ENCODE measurements around the gene DNAJB4. TPM values are rescaled to one million over a fixed set of nuclear protein-coding genes. Genes with fewer than 3 reads are reported as not detected.

DNAJB4 gene
- total and polyA plus RNA-seq, 2 donors (not counting 1 experiment from before 2014, with no cell fraction given) = 3.6 to 17.0 TPM

DNA sequence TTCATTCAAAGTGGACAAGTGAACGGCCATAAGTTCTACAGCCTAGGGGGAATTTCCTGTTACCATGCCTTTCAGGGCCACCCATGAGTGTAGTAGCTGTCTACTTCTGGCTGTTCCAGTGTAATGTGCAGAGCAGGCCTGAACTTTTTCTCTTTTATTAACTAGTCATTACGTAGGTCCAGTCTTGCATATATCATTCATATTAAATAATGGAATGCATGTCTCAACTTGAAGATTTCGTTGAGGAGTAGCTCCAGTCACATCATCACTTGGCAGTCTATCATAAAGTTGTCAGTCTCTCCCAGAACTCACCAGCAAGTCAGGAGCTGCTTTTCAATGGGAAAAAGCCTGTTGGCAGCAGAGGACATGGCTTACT lies 29.0 kb downstream of the DNAJB4 start:
- intact Hi-C loops (cut with micrococcal nuclease) = no loop called here
- ChIA-PET CTCF (no interaction called here), POLR2A (no interaction called here)
- no peak overlapping the region for H3K27ac ChIP-seq (ENCODE audit: low read length in 2 of 2)
- no peaks in the 10 kb centered on the region for H3K4me1 ChIP-seq (ENCODE audit: control insufficient read depth in 2 of 2, insufficient read depth in 2 of 2, low read length in 2 of 2)
- Mint-ChIP-seq H3K9me3 (ENCODE audit: insufficient read depth) (no peaks in the 10 kb centered on the region), H3K27ac (no peak overlapping the region), H3K4me1 (no peaks in the 10 kb centered on the region), H3K27me3 (peaks cover 17% of the 10 kb centered on the region), H3K4me3 (no peak overlapping the region)
- H3K27me3 ChIP-seq (replicated peaks in 1 of 4; ENCODE audit: control extremely low read depth in 1 of 4, control insufficient read depth in 3 of 4, insufficient read depth in 4 of 4, low read length in 3 of 4) = peaks cover 0 to 7% (median 0%) of the 10 kb centered on the region in 4 experiments
- H3K9me3 ChIP-seq (ENCODE audit: control extremely low read depth in 1 of 3, control insufficient read depth in 2 of 3, insufficient read depth in 1 of 3, low read length in 2 of 3) = no peaks in the 10 kb centered on the region
- TF ChIP-seq, protein P1, sequence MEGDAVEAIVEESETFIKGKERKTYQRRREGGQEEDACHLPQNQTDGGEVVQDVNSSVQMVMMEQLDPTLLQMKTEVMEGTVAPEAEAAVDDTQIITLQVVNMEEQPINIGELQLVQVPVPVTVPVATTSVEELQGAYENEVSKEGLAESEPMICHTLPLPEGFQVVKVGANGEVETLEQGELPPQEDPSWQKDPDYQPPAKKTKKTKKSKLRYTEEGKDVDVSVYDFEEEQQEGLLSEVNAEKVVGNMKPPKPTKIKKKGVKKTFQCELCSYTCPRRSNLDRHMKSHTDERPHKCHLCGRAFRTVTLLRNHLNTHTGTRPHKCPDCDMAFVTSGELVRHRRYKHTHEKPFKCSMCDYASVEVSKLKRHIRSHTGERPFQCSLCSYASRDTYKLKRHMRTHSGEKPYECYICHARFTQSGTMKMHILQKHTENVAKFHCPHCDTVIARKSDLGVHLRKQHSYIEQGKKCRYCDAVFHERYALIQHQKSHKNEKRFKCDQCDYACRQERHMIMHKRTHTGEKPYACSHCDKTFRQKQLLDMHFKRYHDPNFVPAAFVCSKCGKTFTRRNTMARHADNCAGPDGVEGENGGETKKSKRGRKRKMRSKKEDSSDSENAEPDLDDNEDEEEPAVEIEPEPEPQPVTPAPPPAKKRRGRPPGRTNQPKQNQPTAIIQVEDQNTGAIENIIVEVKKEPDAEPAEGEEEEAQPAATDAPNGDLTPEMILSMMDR (IDR thresholded peaks at IDR 0.05) = no peak
- no peak for TF ChIP-seq EZH2 (IDR thresholded peaks at IDR 0.05; ENCODE audit: borderline replicate concordance, insufficient read depth, low read depth, low read length, poor library complexity, severe bottlenecking)
- no peak overlapping the region for H2AFZ ChIP-seq (ENCODE audit: insufficient read depth, low read depth, low read length, poor library complexity, severe bottlenecking)
- no peak overlapping the region for H3K9ac ChIP-seq (ENCODE audit: low read length)
- DNase-seq = no peak
- H3K79me2 ChIP-seq (ENCODE audit: control insufficient read depth, insufficient read depth, low read length) = no peaks in the 10 kb centered on the region
- ATAC-seq (ENCODE audit: low read depth) = no peak
- no peak overlapping the region for H3K4me2 ChIP-seq (replicated peaks; ENCODE audit: low read depth, low read length, poor library complexity, severe bottlenecking)
- no peaks in the 10 kb centered on the region for H4K20me1 ChIP-seq (ENCODE audit: control insufficient read depth, insufficient read depth, low read length, poor library complexity, severe bottlenecking)
- no peaks in the 10 kb centered on the region for H3K36me3 ChIP-seq (replicated peaks in 1 of 2; ENCODE audit: control extremely low read depth in 1 of 2, control insufficient read depth in 1 of 2, extremely low read depth in 1 of 2, insufficient read depth in 2 of 2, low read length in 1 of 2)
- WGBS (ENCODE audit: insufficient coverage) = 100% methylated on average over 1 of the region's 3 CpGs
- no peak overlapping the region for H3K4me3 ChIP-seq (ENCODE audit: control extremely low read depth in 1 of 5, extremely low read depth in 1 of 5, insufficient read depth in 1 of 5, low read depth in 2 of 5, low read length in 4 of 5)

DNA sequence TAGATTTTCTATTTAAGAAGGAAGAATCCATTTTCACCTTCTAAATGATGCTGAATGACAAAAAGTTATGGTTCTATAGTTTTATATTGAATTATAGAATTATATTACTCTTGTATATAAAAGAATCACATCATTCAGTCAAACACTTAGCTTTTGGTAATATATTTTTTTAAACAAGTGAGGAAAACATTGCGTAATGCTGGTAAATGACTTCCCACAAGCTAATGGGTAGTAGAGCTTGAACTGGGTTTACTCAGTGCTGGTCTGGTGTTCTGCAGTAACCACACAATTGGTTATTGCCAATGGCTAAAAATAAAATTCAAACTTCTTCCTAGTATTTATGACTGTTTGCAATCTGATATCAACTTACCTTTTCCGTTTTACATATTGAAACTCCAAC lies 30.4 kb downstream of the DNAJB4 start:
- Histone ChIP-seq H3K4me2 (replicated peaks; ENCODE audit: low read depth, low read length, poor library complexity, severe bottlenecking) (no peak overlapping the region), H2AFZ (ENCODE audit: insufficient read depth, low read depth, low read length, poor library complexity, severe bottlenecking) (no peak overlapping the region), H3K27me3 (replicated peaks in 1 of 4; ENCODE audit: control extremely low read depth in 1 of 4, control insufficient read depth in 3 of 4, insufficient read depth in 4 of 4, low read length in 3 of 4) (peaks cover 0 to 7% (median 0%) of the 10 kb centered on the region in 4 experiments), H3K9me3 (ENCODE audit: control extremely low read depth in 1 of 3, control insufficient read depth in 2 of 3, insufficient read depth in 1 of 3, low read length in 2 of 3) (no peaks in the 10 kb centered on the region), H3K9ac (ENCODE audit: low read length) (no peak overlapping the region), H3K4me1 (ENCODE audit: control insufficient read depth in 2 of 2, insufficient read depth in 2 of 2, low read length in 2 of 2) (no peaks in the 10 kb centered on the region), H3K36me3 (replicated peaks in 1 of 2; ENCODE audit: control extremely low read depth in 1 of 2, control insufficient read depth in 1 of 2, extremely low read depth in 1 of 2, insufficient read depth in 2 of 2, low read length in 1 of 2) (no peaks in the 10 kb centered on the region), H3K27ac (ENCODE audit: low read length in 2 of 2) (no peak overlapping the region), H3K4me3 (ENCODE audit: control extremely low read depth in 1 of 5, extremely low read depth in 1 of 5, insufficient read depth in 1 of 5, low read depth in 2 of 5, low read length in 4 of 5) (no peak overlapping the region), H3K79me2 (ENCODE audit: control insufficient read depth, insufficient read depth, low read length) (no peaks in the 10 kb centered on the region), H4K20me1 (ENCODE audit: control insufficient read depth, insufficient read depth, low read length, poor library complexity, severe bottlenecking) (no peaks in the 10 kb centered on the region)
- Mint-ChIP-seq H3K9me3 (ENCODE audit: insufficient read depth) (no peaks in the 10 kb centered on the region), H3K27me3 (peaks cover 20% of the 10 kb centered on the region), H3K27ac (no peak overlapping the region), H3K4me3 (no peak overlapping the region), H3K4me1 (no peaks in the 10 kb centered on the region)
- POLR2A ChIA-PET = no interaction called here
- TF ChIP-seq, protein P1 (IDR thresholded peaks at IDR 0.05) = no peak
- no peak for TF ChIP-seq EZH2 (IDR thresholded peaks at IDR 0.05; ENCODE audit: borderline replicate concordance, insufficient read depth, low read depth, low read length, poor library complexity, severe bottlenecking)
- WGBS (ENCODE audit: insufficient coverage) = no CpG with 5 or more reads among the region's 2 CpGs
- ATAC-seq (ENCODE audit: low read depth) (no peak), DNase-seq (no peak)
- CTCF ChIA-PET = no interaction called here
- intact Hi-C loops (cut with micrococcal nuclease) = no loop called here

Data from B cell (primary cell).